ENCODE data around the gene PIAS3.
A peak's percentile ranks its signal among the peaks of the same experiment; 100 is the strongest.
"Not testable (repeated sequence)": the region's sequence is repeated elsewhere in the genome, so short reads cannot be mapped to it uniquely, and the experiment has no call there.

Gene PIAS3

GRCh38 chr1:145849356-145850160 is 9.3 kb downstream of the PIAS3 start:
- Histone ChIP-seq H3K79me2 (ENCODE audit: control insufficient read depth, insufficient read depth, low read length, unreplicated experiment) (no peaks in the 10 kb centered on the region), H2AFZ (ENCODE audit: low read length, unreplicated experiment) (no peak overlapping the region), H3K27ac (ENCODE audit: low read depth, low read length) (peak overlapping the region; percentile 59), H3K36me3 (ENCODE audit: insufficient read depth, low read length) (peaks cover 19% of the 10 kb centered on the region; the same call in 1 of the 2 replicates), H3K4me1 (ENCODE audit: control insufficient read depth, insufficient read depth, low read length, unreplicated experiment) (peaks cover 35% of the 10 kb centered on the region), H3K27me3 (ENCODE audit: insufficient read depth, low read length) (no peaks in the 10 kb centered on the region), H3K4me3 (ENCODE audit: low read depth, low read length) (no peak overlapping the region)

GRCh38 chr1:145847827-145848226 is 11.1 kb downstream of the PIAS3 start:
- Histone ChIP-seq H3K36me3 (ENCODE audit: insufficient read depth, low read length) (peaks cover 11% of the 10 kb centered on the region; the same call in 1 of the 2 replicates), H3K4me1 (ENCODE audit: control insufficient read depth, insufficient read depth, low read length, unreplicated experiment) (peaks cover 35% of the 10 kb centered on the region), H3K27me3 (ENCODE audit: insufficient read depth, low read length) (no peaks in the 10 kb centered on the region), H3K4me3 (ENCODE audit: low read depth, low read length) (no peak overlapping the region), H3K27ac (ENCODE audit: low read depth, low read length) (no peak overlapping the region), H3K79me2 (ENCODE audit: control insufficient read depth, insufficient read depth, low read length, unreplicated experiment) (no peaks in the 10 kb centered on the region), H2AFZ (ENCODE audit: low read length, unreplicated experiment) (no peak overlapping the region)

GRCh38 chr1:145846201-145846612 is 12.7 kb downstream of the PIAS3 start:
- no peaks in the 10 kb centered on the region for H3K27me3 ChIP-seq (ENCODE audit: insufficient read depth, low read length)
- H3K36me3 ChIP-seq (ENCODE audit: insufficient read depth, low read length), result peaks cover 19% of the 10 kb centered on the region
- peak overlapping the region; percentile 69 for H3K4me3 ChIP-seq (ENCODE audit: low read depth, low read length)
- peak overlapping the region; percentile 36 for H2AFZ ChIP-seq (ENCODE audit: low read length, unreplicated experiment)
- H3K27ac ChIP-seq (ENCODE audit: low read depth, low read length), result peak overlapping the region; percentile 23; the same call in 1 of the 2 replicates
- H3K79me2 ChIP-seq (ENCODE audit: control insufficient read depth, insufficient read depth, low read length, unreplicated experiment), result no peaks in the 10 kb centered on the region
- H3K4me1 ChIP-seq (ENCODE audit: control insufficient read depth, insufficient read depth, low read length, unreplicated experiment), result peaks cover 35% of the 10 kb centered on the region

GRCh38 chr1:145845514-145846161 is 13.2 kb downstream of the PIAS3 start, which contains the start of gene NUDT17:
Gene NUDT17 (plus strand): TSS chr1:145845630. CDS start chr1:145845641, 11 bp downstream.
- Histone ChIP-seq H3K27me3 (ENCODE audit: insufficient read depth, low read length) (no peaks in the 10 kb centered on the region), H3K36me3 (ENCODE audit: insufficient read depth, low read length) (peaks cover 19% of the 10 kb centered on the region), H2AFZ (ENCODE audit: low read length, unreplicated experiment) (peak within 1 kb of the TSS; percentile 36)

GRCh38 chr1:145845144-145845513 is 13.8 kb downstream of the PIAS3 start:
- Histone ChIP-seq H3K4me1 (ENCODE audit: control insufficient read depth, insufficient read depth, low read length, unreplicated experiment) (peaks cover 25% of the 10 kb centered on the region), H3K27ac (ENCODE audit: low read depth, low read length) (no peak overlapping the region), H3K4me3 (ENCODE audit: low read depth, low read length) (peak overlapping the region; percentile 69), H2AFZ (ENCODE audit: low read length, unreplicated experiment) (no peak overlapping the region), H3K36me3 (ENCODE audit: insufficient read depth, low read length) (peaks cover 17% of the 10 kb centered on the region; the same call in 1 of the 2 replicates), H3K27me3 (ENCODE audit: insufficient read depth, low read length) (no peaks in the 10 kb centered on the region), H3K79me2 (ENCODE audit: control insufficient read depth, insufficient read depth, low read length, unreplicated experiment) (no peaks in the 10 kb centered on the region)

More at GRCh38 chr1:145845514-145846161, 13.2 kb downstream of the PIAS3 start, which contains the start of gene NUDT17:
- H3K4me3 ChIP-seq (ENCODE audit: low read depth, low read length), result peak within 1 kb of the TSS; percentile 69
- peaks cover 30% of the 10 kb centered on the region for H3K4me1 ChIP-seq (ENCODE audit: control insufficient read depth, insufficient read depth, low read length, unreplicated experiment)
- peak within 1 kb of the TSS; percentile 23; the same call in 1 of the 2 replicates for H3K27ac ChIP-seq (ENCODE audit: low read depth, low read length)
- H3K79me2 ChIP-seq (ENCODE audit: control insufficient read depth, insufficient read depth, low read length, unreplicated experiment), result no peaks in the 10 kb centered on the region

- no peaks in the 10 kb centered on the region for H3K79me2 ChIP-seq (ENCODE audit: control insufficient read depth, insufficient read depth, low read length, unreplicated experiment)
- H3K36me3 ChIP-seq (ENCODE audit: insufficient read depth, low read length), result peaks cover 25% of the 10 kb centered on the region
- no peak overlapping the region for H3K27ac ChIP-seq (ENCODE audit: low read depth, low read length)
- H2AFZ ChIP-seq (ENCODE audit: low read length, unreplicated experiment), result no peak overlapping the region
- no peak overlapping the region for H3K4me3 ChIP-seq (ENCODE audit: low read depth, low read length)
- H3K4me1 ChIP-seq (ENCODE audit: control insufficient read depth, insufficient read depth, low read length, unreplicated experiment), result peaks cover 11% of the 10 kb centered on the region
- no peaks in the 10 kb centered on the region for H3K27me3 ChIP-seq (ENCODE audit: insufficient read depth, low read length)
Measured at GRCh38 chr1:145843031-145843430, 15.8 kb downstream of the PIAS3 start.

- Histone ChIP-seq H3K36me3 (ENCODE audit: insufficient read depth, low read length) (peaks cover 49% of the 10 kb centered on the region), H3K27me3 (ENCODE audit: insufficient read depth, low read length) (no peaks in the 10 kb centered on the region), H3K4me3 (ENCODE audit: low read depth, low read length) (no peak overlapping the region), H2AFZ (ENCODE audit: low read length, unreplicated experiment) (no peak overlapping the region), H3K4me1 (ENCODE audit: control insufficient read depth, insufficient read depth, low read length, unreplicated experiment) (no peaks in the 10 kb centered on the region), H3K27ac (ENCODE audit: low read depth, low read length) (no peak overlapping the region), H3K79me2 (ENCODE audit: control insufficient read depth, insufficient read depth, low read length, unreplicated experiment) (no peaks in the 10 kb centered on the region)
Measured at GRCh38 chr1:145837656-145838055, 21.2 kb downstream of the PIAS3 start.

GRCh38 chr1:145830810-145831209 is 28.1 kb downstream of the PIAS3 start:
- Histone ChIP-seq H3K36me3 (ENCODE audit: insufficient read depth, low read length) (peaks cover 61% of the 10 kb centered on the region), H3K79me2 (ENCODE audit: control insufficient read depth, insufficient read depth, low read length, unreplicated experiment) (peaks cover 15% of the 10 kb centered on the region)
- not testable (repeated sequence) for H3K27me3 ChIP-seq (ENCODE audit: insufficient read depth, low read length); H2AFZ ChIP-seq (ENCODE audit: low read length, unreplicated experiment); H3K4me1 ChIP-seq (ENCODE audit: control insufficient read depth, insufficient read depth, low read length, unreplicated experiment); H3K27ac ChIP-seq (ENCODE audit: low read depth, low read length); H3K4me3 ChIP-seq (ENCODE audit: low read depth, low read length)

GRCh38 chr1:145828367-145829026 is 30.4 kb downstream of the PIAS3 start:
- Histone ChIP-seq H3K36me3 (ENCODE audit: insufficient read depth, low read length) (peaks cover 55% of the 10 kb centered on the region), H3K4me1 (ENCODE audit: control insufficient read depth, insufficient read depth, low read length, unreplicated experiment) (peaks cover 12% of the 10 kb centered on the region), H3K27ac (ENCODE audit: low read depth, low read length) (no peak overlapping the region), H3K4me3 (ENCODE audit: low read depth, low read length) (no peak overlapping the region), H3K79me2 (ENCODE audit: control insufficient read depth, insufficient read depth, low read length, unreplicated experiment) (peaks cover 31% of the 10 kb centered on the region), H2AFZ (ENCODE audit: low read length, unreplicated experiment) (no peak overlapping the region), H3K27me3 (ENCODE audit: insufficient read depth, low read length) (no peaks in the 10 kb centered on the region)

- H3K4me3 ChIP-seq (ENCODE audit: low read depth, low read length), result no peak overlapping the region
- H3K36me3 ChIP-seq (ENCODE audit: insufficient read depth, low read length), result peaks cover 50% of the 10 kb centered on the region
- no peak overlapping the region for H3K27ac ChIP-seq (ENCODE audit: low read depth, low read length)
- no peaks in the 10 kb centered on the region for H3K27me3 ChIP-seq (ENCODE audit: insufficient read depth, low read length)
- peaks cover 31% of the 10 kb centered on the region for H3K79me2 ChIP-seq (ENCODE audit: control insufficient read depth, insufficient read depth, low read length, unreplicated experiment)
- H2AFZ ChIP-seq (ENCODE audit: low read length, unreplicated experiment), result no peak overlapping the region
- H3K4me1 ChIP-seq (ENCODE audit: control insufficient read depth, insufficient read depth, low read length, unreplicated experiment), result peaks cover 12% of the 10 kb centered on the region
Measured at GRCh38 chr1:145827966-145828365, 30.9 kb downstream of the PIAS3 start.
